ENCODE results near the gene TRIM14.
"Not testable (repeated sequence)": the region's sequence is repeated elsewhere in the genome, so short reads cannot be mapped to it uniquely, and the experiment has no call there.

TRIM14 gene

DNA sequence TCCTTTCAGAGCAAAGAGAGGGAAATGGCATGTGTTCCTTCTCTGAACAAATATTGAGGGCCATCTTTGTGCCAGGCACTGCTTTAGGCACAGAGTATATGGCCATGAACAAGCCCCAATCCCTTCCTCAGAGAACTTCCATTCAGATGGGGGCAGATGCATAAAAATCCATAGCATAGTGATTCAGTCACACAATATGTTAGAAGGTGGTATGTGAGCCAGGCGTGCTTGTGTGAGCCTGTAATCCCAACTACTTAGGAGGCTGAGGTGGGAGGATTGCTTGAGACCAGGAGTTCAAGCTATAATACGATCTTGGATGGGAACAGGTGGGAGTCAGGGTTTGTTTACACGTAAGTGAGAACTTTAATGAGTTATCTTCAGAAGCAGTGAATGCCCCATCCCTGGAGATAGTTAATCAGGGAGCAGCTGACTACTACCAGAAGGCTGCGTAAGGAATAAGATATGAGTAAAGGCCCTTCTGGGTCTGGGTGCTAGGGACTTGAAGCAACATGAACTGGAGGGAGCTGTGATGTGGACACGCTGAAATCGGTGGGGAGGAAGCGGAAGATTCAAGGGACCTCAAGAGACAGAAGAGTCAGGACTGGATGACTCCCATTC, 35.3 kb downstream of the TRIM14 start:
- no peak for DNase-seq (ENCODE audit: low read depth in 2 of 2, low spot score in 1 of 2)

DNA sequence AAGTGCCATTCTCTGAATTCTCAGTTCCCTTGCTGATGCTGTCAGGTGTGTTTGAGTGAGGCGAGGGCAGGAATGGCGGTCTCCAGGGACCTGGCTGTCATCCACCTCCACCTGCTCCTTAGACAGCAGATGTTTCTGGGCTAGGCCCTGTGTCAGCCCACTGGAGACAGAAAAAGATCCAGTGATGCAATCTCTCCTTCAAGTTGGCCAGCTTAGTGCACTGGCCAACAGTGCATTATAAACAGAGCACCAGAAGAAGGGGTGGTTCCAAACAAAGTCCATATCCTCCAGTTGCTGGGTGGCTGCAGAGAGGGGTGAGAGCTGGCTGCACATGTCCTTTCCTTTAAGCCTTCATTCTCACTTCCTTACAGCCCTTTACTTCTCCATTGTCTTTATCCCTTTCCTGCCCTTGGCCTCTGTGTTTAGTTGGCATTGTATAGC, 35.9 kb downstream of the TRIM14 start:
- no peak for DNase-seq (ENCODE audit: low read depth in 2 of 2, low spot score in 1 of 2)

DNA sequence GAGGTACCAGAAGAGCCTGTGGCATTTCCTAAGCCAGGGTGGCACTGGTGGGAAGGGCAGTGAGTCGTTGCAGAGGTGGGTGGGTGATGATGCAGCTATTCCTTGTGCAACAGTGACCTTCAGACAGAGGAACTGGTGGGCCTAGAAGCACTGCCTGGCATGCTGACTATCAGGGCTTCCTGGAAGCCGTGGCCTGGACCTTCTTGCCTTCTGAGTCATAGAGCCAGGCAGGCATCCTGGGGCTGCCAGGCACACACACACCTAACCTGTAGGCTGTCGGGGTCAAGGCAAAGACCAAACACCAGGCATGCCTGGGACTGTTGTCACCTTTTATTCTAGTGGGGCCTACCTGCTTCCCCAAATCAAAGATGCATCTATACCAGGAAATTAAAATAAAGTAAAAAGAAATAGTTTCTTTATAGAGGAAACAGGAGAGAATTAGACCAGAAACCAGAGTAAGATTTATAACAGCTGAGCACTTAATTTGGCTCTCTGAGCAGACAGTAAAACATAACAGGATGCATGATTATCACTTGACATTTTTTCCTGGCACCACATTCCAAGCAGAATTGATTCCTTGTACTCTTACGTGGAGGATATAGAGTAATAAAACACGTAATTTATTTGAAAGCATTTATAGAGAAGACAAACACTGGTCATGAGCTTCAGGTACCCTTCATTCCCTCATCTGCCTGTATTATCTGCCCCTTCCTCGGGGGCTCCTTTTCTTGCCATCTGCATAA, 37.4 kb downstream of the TRIM14 start:
- DNase-seq (ENCODE audit: low read depth in 2 of 2, low spot score in 1 of 2), result no peak

DNA sequence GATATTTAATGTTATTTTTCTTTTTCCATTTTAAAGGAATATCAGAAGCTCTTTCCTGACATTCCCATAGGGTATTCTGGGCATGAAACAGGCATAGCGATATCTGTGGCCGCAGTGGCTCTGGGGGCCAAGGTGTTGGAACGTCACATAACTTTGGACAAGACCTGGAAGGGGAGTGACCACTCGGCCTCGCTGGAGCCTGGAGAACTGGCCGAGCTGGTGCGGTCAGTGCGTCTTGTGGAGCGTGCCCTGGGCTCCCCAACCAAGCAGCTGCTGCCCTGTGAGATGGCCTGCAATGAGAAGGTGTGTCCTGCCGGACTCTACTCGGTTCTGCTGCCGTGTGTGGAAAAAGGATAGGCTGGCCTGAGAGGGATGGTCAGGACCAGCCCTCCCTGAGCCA, 38.2 kb downstream of the TRIM14 start:
- no peak for DNase-seq (ENCODE audit: low read depth in 2 of 2, low spot score in 1 of 2)

DNA sequence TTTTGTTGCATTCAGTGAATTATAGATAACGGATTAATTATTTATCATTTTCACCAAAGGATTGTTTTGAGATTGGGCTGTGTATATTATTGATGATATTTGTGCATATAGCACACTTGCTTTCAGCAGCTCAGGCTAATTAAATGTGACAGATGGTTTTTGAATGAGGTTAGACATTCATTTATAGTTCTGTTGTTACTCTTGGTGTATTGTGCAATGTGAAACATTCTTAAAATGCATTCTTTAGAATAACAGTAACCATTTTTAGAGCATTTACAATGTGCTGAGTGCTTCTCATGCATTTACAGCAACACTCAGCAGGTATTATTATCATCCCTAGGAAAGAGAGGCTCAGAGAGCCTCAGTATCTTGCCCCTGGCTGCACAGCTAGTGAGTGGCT, 38.7 kb downstream of the TRIM14 start:
- DNase-seq (ENCODE audit: low read depth in 2 of 2, low spot score in 1 of 2), result no peak

DNA sequence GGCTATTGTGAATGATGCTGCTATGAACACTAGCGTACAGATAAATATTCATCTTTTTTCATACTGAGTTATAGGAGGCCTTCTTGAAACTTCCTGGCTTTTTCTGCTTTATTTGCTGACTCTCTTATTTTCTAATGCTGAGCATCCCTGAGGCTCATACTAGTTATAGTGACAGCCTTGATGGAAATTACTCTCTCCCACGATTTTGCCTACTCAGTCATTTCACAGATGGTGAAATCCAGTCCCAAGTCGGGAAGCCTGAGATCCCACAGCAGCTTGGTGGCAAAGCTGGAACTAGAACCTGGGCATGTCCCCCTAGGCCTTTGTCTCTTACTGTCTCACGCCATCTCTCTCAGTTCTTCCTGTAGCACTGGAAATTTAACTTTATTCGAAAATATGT, 40.1 kb downstream of the TRIM14 start:
- no peak for DNase-seq (ENCODE audit: low read depth in 2 of 2, low spot score in 1 of 2)

DNA sequence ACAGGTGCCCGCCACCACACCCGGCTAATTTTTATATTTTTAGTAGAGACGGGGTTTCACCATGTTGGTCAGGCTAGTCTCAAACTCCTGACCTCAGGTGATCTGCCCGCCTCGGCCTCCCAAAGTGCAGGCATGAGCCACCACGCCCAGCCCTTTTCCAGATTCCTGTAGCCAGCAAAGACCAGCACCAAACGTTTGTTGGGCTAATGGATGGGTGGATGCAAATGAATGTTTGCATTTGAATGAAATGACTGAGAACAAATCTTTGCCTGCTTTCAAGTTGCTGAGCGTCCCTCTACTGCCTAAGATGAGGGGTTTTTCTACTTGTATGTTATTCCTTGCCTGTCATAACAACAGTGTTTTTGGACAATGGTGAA, 42.5 kb downstream of the TRIM14 start:
- not testable (repeated sequence) for DNase-seq (ENCODE audit: low read depth in 2 of 2, low spot score in 1 of 2)

DNA sequence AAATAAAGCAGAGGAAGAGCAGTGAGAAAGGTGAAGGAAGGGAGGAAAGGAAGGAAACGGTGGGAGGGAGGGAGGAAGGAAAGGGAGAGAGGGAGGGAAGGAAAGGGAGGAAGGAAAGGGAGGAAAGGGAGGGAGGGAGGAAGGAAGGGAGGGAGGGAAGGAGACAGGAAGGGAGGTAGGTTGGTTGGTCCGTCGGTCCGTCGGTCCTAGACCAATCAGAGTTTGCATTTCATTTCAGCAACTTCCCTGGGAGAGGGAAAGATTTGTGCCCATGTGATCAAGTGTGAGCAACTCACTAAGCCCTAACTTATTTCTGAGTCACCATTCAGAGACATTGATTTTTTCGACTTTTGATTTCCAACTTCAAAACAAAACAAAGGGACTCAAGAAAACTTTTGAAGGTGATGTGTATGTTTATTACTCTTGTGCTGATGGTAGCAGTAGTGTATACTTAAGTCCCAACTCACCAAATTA, 43.7 kb downstream of the TRIM14 start:
- DNase-seq (ENCODE audit: low read depth in 2 of 2, low spot score in 1 of 2), result no peak

DNA sequence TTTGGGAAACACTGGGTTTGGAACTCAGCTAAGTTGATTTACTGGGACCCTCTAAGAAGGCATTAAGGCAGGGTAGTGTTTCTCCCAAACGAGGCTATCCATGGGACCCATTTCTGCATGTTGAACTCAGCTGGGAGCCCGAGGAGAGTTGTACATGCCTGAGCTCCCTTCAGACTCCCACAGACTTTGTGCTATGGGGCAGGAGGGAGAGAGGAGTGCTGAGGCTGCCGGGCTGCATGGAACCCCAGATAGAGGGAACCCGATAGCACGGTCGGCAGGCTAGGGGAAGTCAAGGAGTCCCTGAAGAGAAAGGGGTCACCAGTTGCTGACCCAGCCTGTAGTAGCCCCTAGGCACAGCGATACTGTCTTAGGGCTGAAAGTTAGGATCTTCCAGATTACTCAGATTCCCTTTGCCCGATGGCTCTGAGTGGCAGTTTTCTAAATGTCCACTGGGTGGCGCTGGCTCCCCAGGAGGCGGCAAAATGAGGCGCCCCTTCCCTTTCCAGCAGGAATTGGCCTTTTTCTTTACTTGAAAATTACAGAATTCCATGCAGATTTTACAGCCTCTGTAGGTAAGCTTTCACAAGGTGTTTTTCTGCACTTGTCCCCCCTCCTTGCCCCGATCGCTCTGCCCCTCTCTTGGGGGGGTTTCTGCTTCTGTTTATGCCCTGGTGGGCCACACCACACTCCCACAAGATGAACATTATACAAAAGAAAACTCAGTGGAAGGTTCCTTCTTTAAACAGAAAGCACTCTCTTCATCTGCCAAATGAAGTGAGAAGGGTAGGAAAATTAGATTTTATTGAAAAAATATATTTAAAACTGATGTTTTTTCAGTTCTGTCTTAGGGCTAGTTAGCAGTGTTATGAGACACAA, 44.7 kb downstream of the TRIM14 start:
- DNase-seq (ENCODE audit: low read depth in 2 of 2, low spot score in 1 of 2), result peak; percentile 30 to 50

DNA sequence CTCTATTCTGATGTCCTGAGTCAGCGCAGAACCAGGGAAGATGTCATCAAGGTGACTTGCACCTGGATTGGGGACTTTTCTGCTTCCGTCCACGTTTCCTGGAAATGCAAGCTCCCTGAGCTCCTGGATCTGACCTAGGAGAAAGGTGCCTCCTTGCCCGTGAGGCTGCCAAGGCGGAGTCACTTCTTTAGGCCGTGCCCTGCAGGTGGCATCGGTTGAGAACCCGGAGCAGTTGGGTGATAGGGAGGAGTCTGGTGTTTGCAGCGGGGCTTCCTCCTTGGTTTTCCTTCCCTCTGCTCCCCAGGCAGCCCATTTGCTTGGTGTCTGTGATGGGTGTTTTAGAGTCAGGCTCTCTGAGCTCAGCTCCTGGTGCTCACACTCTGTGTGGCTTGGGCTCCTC, 47.3 kb downstream of the TRIM14 start:
- DNase-seq (ENCODE audit: low read depth in 2 of 2, low spot score in 1 of 2), result no peak

DNA sequence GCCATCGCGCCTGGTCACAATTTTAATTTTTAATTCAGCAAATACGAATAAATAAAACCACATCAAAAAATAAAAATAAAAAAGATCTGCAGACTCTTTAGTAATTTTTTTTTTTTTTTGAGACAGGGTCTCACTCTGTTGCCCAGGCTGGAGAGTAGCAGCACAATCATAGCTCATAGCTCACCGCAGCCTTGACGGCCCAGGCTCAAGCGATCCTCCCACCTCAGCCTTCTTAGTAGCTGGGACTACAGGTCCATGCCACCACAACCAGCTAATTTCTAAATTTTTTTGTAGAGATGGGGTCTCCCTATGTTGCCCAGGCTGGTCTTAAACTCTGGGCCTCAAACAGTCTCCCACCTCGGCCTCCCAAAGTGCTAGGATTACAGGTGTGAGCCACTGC, 48.3 kb downstream of the TRIM14 start:
- DNase-seq (ENCODE audit: low read depth in 2 of 2, low spot score in 1 of 2), result no peak

DNA sequence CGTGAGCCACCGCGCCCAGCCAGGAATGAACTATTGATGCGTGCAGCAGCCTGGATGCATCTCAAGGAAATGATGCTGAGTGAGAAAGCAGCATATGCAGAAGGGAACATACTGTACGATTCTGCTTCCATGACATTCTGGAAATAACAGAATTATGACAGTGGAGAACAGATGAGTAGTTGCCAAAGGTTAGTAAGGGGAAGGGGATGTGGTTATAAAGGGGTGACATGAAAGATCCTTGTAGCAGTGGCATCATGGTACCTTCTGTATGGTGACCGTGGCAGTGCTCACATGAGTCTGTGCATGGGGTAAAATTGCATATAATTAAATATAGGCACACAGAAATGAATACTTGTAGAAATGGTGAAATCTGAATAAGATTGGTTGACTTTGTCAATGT, 49.5 kb downstream of the TRIM14 start:
- no peak for DNase-seq (ENCODE audit: low read depth in 2 of 2, low spot score in 1 of 2)

DNA sequence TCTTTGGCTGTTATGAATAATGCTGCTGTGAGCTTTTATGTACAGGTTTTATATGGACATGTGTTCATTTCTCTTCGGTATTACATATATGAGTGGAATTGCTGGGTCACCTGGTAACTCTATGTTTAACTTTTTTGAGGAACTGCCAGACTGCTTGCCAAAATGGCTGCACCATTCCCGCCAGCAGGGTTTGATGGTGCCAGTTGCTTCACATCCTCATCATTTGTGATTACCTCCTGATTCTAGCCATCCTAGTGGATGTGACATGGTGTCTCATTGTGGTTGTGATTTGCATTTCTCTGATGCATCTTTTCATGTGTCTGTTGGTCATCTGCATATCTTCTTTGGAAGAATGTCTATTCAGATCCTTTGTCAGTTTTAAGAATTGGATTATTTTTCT, 51.8 kb downstream of the TRIM14 start:
- DNase-seq (ENCODE audit: low read depth in 2 of 2, low spot score in 1 of 2), result no peak

DNA sequence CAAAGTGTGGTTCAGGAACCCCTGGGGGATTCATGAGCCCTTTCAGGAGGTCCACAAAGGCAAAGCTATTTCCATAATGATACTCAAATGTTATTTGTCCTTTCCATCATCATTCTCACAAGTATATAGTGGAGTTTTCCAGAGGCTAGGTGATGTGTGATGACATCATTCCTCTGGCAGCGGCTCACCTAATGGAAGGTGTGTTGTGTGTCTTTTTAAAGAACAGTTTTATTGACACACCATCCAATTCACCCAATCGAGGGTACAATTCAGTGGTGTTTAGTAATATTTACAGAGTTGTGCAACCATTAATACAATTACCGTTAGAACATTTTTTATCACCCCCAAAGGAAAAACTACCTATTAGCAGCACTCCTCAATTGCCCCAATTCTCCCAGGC, 52.8 kb downstream of the TRIM14 start:
- DNase-seq (ENCODE audit: low read depth in 2 of 2, low spot score in 1 of 2), result no peak

DNA sequence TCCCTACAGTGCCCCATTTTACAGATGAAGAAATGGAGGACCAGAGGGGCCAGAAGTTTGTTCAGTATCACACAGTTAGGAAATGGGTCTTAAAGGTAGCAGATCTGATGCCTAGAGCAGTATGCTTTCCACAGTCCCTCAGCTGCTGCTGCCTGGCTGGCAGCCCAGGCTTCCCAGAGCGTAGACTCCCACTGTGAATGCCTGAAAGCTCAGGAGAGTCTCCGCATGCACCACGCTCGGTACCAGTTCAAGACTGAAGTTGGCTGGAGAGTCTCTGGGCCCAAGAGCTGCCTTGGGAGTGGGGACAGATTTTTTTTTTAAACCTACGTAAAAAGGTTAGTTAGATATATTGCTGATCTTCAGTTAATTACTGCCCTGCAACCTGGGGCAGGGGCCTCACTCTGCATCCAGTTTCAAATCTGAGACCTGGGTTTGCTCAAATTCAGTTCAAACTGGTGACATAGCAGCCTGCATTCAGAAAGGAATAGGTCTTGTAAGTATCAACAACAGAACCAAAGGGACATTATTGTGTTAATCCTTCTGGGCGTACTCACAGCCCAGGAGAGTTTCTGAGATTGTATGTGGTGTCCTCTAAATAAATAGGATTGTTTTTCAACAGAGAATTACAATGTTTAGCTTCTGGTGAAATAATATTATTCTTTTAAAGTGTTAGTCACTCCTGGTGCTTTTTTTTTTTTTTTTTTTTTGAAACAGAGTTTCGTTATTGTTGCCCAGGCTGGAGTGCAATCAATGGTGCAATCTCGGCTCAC, 54.2 kb downstream of the TRIM14 start:
- no peak for DNase-seq (ENCODE audit: low read depth in 2 of 2, low spot score in 1 of 2)

DNA sequence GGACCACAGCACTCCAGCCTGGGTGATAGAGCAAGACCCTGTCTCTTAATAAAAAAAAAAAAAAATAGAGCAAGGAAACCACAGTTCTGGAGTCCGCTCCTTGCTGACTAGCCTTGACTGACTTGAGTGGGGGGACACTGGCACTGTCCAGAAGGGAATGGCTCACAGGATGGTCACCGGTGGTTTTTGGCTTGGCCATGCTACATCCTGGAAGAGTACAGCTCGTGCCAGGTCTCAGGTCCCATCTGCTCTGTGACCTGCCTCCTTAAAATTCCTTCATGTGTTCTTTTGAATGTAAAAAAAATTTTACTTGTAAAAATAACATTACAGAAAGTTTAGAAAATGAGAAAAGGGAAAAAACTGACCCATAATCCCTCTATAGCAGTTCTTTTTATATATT, 56.9 kb downstream of the TRIM14 start:
- DNase-seq (ENCODE audit: low read depth in 2 of 2, low spot score in 1 of 2), result no peak

DNA sequence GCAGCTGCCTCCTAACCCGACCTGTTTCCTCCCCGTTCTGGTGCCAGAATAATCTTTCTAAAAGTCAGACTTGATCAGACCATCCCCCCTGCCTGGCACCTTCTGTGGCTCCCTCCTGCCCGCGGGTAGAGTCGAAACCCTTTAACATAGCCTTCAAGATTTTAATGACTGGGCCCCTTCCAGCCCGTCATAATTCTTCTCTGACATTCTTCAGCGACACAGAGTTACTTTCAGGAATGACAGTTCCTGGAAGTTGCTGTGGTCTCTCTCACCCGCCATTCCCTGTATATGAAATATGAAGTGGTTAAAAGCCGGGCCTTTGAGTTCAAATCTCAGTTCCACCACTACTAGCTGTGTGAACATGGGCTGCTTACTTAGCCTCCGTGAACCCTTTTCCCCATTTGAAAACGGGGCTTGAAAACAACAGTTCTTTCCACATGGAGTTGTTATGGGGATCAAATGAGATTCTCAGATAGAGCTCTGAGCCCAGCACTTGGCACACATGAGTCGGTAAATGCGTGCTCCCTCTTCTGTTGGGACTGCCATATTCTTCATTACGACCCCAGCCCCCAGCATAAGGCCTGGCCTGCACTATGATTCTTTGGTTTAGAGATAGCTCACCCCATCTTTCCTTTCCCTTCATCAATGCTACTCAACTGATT, 61.8 kb downstream of the TRIM14 start:
- no peak for DNase-seq (ENCODE audit: low read depth in 2 of 2, low spot score in 1 of 2)

DNA sequence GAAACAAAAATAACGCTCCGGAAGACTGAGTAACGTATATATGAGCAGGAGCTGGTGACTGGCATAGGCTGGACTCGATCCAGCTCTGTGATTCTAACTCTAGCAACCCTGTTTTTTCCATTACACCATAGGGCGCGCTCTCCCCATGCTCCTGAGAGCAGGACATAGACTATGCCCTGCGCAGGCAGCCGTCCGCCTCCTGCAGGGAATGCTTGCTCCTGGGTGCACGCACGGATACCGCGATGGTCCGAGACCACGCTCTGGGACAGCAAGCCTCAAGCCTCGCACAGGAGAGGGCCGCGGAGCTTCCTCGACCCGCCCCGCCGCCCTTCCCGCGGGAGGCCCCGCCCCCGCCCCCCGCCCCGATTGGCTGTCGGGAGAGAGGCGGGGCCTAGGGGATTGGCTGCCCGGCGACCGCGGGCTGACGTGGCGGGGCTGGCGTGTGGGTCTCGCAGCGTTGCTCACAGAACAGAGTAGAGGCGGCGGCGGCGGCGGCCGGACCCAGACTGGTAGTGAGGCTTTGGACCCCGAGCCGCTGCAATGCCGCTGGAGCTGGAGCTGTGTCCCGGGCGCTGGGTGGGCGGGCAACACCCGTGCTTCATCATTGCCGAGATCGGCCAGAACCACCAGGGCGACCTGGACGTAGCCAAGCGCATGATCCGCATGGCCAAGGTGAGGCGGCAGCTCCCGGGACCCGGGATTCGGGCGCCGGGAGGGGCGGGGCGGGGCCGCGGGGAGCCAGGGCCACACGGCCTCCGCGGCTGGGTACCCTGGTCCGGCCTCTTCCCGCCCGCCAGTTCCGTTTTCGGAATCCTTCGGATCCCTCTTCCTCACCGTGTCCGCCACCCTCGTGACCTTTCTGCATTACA, 62.5 kb downstream of the TRIM14 start, which contains the start of gene NANS:
TSS of gene NANS (plus strand) at position 464 of the 869 bp plus-strand sequence. CDS start at position 541, 77 bp downstream.
- DNase-seq (ENCODE audit: low read depth in 2 of 2, low spot score in 1 of 2), result peak; percentile 83

DNA sequence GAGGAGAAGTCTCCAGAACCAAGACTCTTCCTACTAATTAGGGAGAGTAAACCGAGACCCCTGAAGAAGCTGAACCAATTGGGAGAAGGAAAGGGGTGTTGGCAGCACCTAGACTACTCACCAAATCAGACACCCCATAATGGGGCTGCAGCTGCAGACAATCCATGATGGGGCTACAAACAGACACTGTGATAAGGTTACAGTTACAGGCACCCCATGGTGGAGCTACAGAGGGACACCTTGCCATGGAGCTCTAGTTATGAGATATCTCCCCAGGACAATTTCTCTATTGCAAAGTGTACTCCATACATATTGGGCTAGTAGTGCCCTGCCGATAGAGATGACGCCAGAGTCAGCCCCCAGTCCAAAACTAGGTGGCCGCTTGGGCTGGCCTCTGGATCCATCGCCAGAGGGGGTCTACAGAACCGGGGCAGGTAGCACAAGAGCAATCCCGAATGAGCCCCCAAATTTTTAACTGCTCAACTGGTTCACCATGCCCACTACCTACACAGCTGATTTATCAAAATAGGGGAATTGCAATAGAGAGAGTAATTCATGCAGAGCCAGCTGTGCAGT, 64.6 kb downstream of the TRIM14 start:
- DNase-seq (ENCODE audit: low read depth in 2 of 2, low spot score in 1 of 2), result no peak

All from stimulated activated CD8-positive, alpha-beta memory T cell treated with anti-CD3 and anti-CD28 coated beads, Interleukin-4, amount 100 ng/mL, for 1 hour (primary cell).